GM19328 (cell line): ENCODE results near the gene VAPA.
A peak's percentile ranks its signal among the peaks of the same experiment; 100 is the strongest.
"Not testable (repeated sequence)": the region's sequence is repeated elsewhere in the genome, so short reads cannot be mapped to it uniquely, and the experiment has no call there.

Experiments used
- ATAC-seq: cut with Tn5 transposase; IDR thresholded peaks from one replicate; pipeline ENCODE4 v1.9.1; 2021; ENCODE audit warnings: mild to moderate bottlenecking, moderate library complexity; ENCODE audit not compliant: unreplicated experiment

Gene VAPA

GRCh38 chr18:9912285-9912684 is 1.5 kb upstream of the VAPA start:
- not testable (repeated sequence) for ATAC-seq

- ATAC-seq, result no peak
Measured at GRCh38 chr18:9913151-9913525, 678 bp upstream of the VAPA start.

- peak; percentile 25 for ATAC-seq
Measured at GRCh38 chr18:9914334-9914583, 443 bp downstream of the VAPA start.

GRCh38 chr18:9914584-9915290 is 921 bp downstream of the VAPA start:
- ATAC-seq, result no peak

GRCh38 chr18:9915291-9916076 is 1.7 kb downstream of the VAPA start:
- ATAC-seq, result no peak

GRCh38 chr18:9916077-9916639 is 2.3 kb downstream of the VAPA start:
- no peak for ATAC-seq

GRCh38 chr18:9916808-9917207 is 3.0 kb downstream of the VAPA start:
- ATAC-seq, result no peak

GRCh38 chr18:9918016-9918680 is 4.3 kb downstream of the VAPA start:
- no peak for ATAC-seq

- ATAC-seq, result no peak
Measured at GRCh38 chr18:9919564-9920232, 5.9 kb downstream of the VAPA start.

GRCh38 chr18:9922592-9923311 is 8.9 kb downstream of the VAPA start:
- no peak for ATAC-seq

GRCh38 chr18:9924371-9924943 is 10.6 kb downstream of the VAPA start:
- ATAC-seq, result no peak

GRCh38 chr18:9925369-9925768 is 11.6 kb downstream of the VAPA start:
- no peak for ATAC-seq

GRCh38 chr18:9925795-9926194 is 12.0 kb downstream of the VAPA start:
- no peak for ATAC-seq

GRCh38 chr18:9926223-9926894 is 12.5 kb downstream of the VAPA start:
- ATAC-seq, result no peak

- no peak for ATAC-seq
Measured at GRCh38 chr18:9926977-9927376, 13.2 kb downstream of the VAPA start.

- no peak for ATAC-seq
Measured at GRCh38 chr18:9927392-9928063, 13.7 kb downstream of the VAPA start.

GRCh38 chr18:9928646-9929259 is 14.9 kb downstream of the VAPA start:
- ATAC-seq, result no peak

GRCh38 chr18:9930299-9930884 is 16.6 kb downstream of the VAPA start:
- no peak for ATAC-seq
